ENCODE results near the gene ZMIZ1.

The ZMIZ1 gene

DNA sequence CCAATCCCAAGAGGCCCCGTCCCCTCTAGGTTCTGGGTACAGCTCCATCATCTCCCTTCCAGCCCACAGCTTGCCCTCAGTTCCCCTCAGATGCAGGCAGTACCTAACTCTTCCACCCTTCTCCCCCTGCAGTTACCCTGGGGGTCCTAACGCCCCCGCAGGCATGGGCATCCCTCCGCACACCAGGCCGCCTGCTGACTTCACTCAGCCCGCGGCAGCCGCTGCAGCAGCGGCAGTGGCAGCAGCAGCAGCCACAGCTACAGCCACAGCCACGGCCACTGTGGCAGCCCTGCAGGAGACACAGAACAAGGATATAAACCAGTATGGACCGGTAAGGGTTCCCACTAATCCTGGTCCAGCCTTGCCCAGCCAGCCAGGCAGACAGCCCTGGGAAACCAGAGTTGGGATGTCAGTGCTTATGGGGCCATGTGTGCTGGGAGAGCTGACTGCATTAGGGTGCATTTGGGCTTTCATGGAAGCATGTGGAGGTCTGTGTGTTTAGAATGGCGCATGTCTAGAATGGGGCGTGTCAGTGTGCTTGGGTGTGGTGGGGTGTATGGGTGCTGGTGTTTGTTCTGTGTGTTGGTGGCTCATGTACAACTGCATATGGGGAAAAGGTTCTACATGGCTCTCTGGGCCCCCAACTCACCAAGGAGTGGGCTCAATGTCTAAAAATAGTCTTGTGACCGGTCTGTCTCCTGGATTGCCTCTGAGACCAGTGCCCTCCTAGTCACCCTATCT is 223.4 kb downstream of the ZMIZ1 start:
- TF ChIP-seq, protein P1, sequence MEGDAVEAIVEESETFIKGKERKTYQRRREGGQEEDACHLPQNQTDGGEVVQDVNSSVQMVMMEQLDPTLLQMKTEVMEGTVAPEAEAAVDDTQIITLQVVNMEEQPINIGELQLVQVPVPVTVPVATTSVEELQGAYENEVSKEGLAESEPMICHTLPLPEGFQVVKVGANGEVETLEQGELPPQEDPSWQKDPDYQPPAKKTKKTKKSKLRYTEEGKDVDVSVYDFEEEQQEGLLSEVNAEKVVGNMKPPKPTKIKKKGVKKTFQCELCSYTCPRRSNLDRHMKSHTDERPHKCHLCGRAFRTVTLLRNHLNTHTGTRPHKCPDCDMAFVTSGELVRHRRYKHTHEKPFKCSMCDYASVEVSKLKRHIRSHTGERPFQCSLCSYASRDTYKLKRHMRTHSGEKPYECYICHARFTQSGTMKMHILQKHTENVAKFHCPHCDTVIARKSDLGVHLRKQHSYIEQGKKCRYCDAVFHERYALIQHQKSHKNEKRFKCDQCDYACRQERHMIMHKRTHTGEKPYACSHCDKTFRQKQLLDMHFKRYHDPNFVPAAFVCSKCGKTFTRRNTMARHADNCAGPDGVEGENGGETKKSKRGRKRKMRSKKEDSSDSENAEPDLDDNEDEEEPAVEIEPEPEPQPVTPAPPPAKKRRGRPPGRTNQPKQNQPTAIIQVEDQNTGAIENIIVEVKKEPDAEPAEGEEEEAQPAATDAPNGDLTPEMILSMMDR (IDR thresholded peaks at IDR 0.05; ENCODE audit: extremely low read depth, missing control alignments) = no peak
- no peak for DNase-seq (ENCODE audit: low spot score)

DNA sequence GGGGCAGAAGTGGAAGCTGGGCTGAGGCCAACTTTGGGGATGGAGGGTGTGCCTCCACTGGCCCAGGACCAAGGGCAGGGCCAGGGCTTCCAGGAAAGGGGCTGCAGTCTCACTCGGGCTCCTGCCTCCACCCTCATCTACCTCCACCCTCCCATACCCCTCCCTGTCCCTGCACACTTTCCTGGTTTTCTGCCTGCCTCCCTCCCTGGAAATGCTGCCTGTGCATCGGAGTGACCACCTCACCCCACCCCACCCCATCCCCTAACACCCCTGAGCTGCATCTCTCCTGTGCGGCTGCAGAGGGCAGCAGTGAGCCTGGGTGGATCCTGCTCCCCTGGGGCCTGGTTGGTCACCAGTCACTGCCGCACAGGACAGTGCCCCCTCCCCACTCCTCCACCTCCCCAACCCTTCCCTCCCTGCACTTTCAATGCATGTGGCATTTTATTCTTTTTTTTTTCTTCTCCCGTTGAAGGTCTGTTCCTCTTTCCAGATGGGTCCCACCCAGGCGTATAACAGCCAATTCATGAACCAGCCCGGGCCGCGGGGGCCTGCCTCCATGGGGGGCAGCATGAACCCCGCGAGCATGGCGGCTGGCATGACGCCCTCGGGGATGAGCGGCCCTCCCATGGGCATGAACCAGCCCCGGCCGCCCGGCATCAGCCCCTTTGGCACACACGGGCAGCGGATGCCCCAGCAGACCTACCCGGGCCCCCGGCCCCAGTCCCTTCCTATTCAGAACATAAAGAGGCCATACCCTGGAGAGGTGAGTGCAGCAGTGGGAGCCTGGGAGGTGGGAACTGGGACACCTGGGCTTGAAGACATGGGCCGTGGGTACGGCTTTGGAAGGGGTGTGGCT is 224.4 kb downstream of the ZMIZ1 start:
- TF ChIP-seq, protein P1 (IDR thresholded peaks at IDR 0.05; ENCODE audit: extremely low read depth, missing control alignments) = peak; percentile 46

DNA sequence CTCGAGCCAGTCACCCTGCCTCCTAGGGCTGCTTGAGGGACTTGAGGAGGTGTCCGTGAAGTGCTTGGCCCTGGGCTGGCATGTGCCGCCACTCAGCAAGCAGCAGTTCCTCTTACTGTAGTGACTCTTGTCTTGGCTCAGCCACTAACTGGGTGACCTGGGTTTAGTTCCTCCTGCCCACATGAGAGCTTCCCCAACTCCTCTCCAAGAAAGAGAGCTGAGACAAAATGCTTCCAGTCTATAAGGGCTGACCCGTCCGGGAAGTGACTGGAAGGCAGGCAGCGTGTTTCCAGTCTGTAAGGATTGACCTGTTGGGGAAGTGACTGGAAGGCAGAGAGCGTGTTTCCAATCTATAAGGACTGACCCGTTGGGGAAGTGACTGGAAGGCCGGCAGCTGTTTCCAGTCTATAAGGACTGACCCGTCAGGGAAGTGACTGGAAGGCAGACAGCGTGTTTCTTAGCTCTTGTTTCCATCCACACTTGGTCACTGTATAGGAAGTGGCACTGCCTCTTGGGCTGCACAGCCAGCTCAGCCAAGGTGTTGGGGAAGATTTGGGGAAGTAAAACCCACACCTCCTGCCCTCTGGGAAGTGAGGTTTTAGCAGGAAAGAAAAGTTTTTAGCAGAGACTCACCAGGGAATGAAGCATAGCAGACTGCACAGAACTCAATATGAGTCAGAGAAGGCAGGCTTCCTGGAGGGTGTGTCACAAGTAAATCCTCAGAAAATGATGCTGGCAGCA is 225.2 kb downstream of the ZMIZ1 start:
- DNase-seq (ENCODE audit: low spot score) = no peak

More for the DNA sequence above, 224.4 kb downstream of the ZMIZ1 start:
- DNase-seq (ENCODE audit: low spot score) = peak; percentile 72

DNA sequence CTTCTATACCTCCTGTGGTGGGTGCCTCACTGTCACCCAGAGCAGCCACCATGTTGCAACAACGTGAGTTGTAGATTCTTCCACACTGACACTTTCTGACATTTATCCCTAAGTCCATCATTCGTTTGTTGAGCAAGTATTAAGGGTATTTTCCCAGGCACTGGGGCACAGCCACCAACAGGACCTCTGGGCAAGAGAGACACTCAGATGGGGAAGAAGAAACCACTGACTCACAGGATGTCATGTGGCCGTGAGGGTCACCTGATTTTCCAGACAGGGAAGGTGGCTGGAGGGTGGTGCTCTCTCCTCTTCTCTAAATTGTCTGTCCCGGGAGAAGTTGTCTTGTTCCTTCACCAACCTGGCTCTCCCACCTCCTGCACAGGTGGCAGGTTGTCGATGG is 226.8 kb downstream of the ZMIZ1 start:
- no peak for DNase-seq (ENCODE audit: low spot score)
- TF ChIP-seq, protein P1 (IDR thresholded peaks at IDR 0.05; ENCODE audit: extremely low read depth, missing control alignments) = no peak

More for the DNA sequence above, 225.2 kb downstream of the ZMIZ1 start:
- TF ChIP-seq, protein P1 (IDR thresholded peaks at IDR 0.05; ENCODE audit: extremely low read depth, missing control alignments) = no peak

DNA sequence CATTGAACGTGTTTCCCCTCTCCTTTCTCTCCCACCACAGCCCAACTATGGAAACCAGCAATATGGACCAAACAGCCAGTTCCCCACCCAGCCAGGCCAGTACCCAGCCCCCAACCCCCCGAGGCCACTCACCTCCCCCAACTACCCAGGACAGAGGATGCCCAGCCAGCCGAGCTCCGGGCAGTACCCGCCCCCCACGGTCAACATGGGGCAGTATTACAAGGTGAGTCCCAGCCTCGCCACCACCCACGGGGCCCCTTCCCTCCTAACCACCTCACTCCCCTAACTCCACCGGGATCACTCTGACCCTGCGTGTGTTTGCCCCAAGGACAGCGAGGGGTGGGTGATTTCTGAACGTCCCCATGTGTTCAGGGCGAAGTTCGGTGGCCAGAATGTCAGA is 227.7 kb downstream of the ZMIZ1 start:
- TF ChIP-seq, protein P1 (IDR thresholded peaks at IDR 0.05; ENCODE audit: extremely low read depth, missing control alignments) = no peak
- no peak for DNase-seq (ENCODE audit: low spot score)

DNA sequence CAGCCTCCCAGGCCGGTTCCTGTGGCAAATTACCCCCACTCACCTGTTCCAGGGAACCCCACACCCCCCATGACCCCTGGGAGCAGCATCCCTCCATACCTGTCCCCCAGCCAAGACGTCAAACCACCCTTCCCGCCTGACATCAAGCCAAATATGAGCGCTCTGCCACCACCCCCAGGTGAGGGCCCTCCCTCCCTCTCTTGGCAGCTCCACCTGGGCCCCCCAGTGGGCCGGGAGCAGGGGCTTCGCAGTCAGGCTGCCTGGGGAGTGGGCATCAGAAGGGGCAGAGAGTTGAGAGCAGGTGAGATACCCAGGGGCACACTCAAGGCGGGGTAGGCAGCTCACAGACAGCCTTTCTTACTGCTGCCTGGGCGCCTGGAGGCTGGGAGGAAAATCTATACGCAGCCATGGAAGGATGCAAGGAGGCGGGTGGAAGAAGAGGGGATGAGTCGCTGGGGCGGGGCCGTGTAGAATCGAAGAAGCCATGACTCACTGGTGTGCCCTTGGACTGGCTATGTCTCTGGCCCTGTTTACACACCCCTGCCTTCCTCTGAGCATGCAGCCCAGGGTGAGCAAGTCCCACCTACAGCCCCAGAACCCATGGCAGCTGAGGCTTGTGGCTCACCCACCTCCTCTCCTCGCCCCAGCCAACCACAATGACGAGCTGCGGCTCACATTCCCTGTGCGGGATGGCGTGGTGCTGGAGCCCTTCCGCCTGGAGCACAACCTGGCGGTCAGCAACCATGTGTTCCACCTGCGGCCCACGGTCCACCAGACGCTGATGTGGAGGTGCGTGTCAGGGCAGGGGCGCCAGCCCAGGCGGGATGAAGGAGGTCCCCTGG is 229.9 kb downstream of the ZMIZ1 start:
- DNase-seq (ENCODE audit: low spot score) = no peak
- TF ChIP-seq, protein P1 (IDR thresholded peaks at IDR 0.05; ENCODE audit: extremely low read depth, missing control alignments) = no peak
